ENCODE data around the gene ARHGAP8.

Gene ARHGAP8

DNA sequence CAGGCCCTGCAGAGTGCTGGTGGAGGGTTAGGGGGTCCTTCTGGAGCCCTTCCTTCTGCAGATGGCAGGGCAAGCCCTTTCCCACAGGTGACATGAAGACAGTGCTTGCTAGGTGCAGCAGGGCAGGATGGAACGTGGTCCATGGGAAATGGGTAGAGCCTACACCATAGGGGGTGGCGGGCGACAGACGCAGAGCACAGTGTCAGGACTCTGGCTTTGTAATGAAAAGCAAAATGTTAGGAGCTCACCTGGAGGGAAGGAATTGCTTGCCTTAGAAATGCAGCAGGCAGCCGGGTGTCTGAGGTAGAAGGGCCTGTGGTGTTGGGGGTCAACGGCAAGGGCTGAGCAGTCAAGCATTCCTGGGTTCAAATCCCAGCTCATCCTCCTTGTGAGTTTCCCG, 54.9 kb downstream of the ARHGAP8 start:
- no peak for DNase-seq

DNA sequence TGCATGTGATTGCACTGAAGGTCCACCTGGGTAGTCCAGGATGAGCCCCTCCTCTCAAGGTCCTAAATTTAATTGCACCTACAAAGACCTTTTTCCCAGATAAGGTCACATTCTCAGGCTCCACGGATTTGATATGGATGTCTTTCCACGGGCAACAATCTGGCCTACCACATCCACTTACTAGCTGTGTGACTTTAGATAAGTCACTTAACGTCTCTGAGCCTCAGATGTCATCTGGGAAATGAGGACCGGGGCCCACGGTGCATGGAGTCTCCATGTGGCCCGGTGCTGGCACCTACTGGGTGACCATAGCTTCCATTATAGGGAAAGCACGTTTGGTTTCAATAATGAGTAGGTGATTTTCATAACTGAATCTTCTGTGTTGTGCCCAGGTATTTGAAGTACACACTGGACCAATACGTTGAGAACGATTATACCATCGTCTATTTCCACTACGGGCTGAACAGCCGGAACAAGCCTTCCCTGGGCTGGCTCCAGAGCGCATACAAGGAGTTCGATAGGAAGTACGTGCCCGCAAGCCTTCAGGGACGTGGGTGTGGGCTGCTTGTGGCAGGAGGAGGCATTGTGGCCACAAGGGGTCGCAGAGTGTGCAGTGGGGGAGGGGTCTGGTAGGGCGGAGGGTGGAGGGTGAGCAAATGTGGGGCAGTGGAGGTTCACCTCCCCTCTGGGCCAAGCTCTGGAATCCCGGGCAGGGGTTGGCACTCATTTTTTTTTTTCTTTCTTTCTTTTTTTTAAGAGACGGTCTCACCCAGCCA, 55.7 kb downstream of the ARHGAP8 start:
- no peak for DNase-seq

GRCh38 chr22:44809456-44809855, 57.1 kb downstream of the ARHGAP8 start:
- no peak for DNase-seq

DNA sequence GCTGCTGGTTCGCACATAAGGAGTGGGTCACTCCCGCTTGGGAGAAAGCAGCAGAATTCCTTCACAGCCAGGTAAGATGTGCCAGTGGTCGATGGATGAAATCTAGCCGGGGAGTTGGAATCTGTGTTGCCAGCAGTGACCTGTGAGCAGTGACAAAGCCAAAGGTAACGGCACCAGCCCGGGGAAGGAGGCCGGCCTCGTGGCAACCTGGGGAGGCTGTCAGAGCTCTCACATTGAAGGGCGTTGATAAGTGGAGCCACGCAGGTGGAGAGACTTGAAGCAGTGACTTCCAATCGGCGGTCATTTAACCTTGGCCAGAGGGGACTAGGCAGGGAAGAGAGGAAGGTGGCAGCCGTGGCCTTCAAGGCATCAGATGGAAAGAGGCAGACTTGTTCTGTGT, 58.8 kb downstream of the ARHGAP8 start:
- DNase-seq: no peak

DNA sequence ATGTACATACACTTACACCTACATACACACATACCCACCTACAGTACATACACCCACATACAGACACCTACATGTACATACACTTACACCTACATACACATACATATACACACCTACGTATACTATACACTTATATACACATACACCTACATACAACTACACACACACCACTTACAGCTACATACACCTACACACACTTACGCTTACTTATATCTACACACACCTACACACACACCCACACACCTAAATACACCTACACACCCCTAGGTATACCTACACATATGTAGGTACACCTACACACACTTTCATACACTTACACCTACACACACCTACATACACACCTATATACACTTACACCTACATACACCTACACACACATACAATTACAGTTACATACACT, 61.0 kb downstream of the ARHGAP8 start:
- DNase-seq: no peak

DNA sequence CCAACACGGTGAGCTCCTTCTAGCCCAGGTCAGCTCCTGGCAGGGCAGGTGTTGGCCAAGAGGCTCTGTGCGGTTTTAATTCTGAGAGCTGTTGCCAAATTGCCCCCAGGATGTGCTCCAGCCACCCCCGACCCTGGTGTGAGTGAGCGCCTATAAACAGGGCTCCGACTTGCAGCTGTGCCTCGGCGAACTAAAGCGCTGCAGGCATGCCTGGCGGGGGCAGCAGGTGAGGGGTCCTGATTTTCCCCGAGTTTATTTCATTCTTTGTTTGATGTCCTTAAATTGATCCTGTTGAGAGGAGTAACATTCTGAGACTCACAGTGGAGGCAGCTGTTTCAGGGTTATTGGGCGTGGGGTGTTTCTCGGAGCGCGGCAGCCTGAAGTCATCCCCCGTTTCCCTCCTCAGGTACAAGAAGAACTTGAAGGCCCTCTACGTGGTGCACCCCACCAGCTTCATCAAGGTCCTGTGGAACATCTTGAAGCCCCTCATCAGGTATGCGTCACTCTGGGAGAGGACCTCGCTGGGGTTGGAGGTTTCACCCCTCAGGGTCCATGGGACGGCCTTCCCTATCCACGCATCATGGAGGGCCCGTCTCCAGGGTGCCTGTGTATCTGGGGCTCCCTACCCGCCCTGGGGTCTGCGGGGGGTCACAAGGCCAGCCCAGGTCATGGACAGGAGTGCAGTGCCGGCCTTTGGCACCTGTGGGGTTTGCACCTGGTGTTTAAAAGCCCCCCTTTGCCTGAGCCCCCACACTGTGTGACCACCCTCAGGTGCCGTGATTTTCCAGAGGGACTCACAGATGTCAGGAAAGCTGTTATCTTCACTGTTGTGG, 62.1 kb downstream of the ARHGAP8 start:
- DNase-seq: no peak

- no peak for DNase-seq
Observed at GRCh38 chr22:44815099-44816070, 63.0 kb downstream of the ARHGAP8 start.

GRCh38 chr22:44816141-44816540, 63.8 kb downstream of the ARHGAP8 start:
- no peak for DNase-seq

DNA sequence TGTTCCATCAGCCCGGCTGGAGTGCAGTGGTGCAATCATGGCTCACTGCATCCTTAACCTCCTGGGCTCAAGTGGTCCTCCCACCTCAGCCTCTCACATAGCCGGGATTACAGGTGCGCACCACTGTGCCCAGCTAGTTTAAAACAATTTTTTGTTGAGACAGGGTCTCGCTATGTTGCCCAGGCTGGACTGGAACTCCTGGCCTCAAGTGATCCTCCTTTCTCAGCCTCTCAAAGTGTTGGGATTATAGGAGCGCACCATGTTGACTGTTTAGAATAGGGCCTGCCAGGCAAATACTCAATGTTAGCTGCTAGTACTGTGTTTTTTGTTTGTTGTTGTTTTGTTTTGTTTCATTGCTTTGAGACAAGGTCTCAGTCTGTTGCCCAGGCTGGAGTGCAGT, 66.4 kb downstream of the ARHGAP8 start:
- DNase-seq: no peak

DNA sequence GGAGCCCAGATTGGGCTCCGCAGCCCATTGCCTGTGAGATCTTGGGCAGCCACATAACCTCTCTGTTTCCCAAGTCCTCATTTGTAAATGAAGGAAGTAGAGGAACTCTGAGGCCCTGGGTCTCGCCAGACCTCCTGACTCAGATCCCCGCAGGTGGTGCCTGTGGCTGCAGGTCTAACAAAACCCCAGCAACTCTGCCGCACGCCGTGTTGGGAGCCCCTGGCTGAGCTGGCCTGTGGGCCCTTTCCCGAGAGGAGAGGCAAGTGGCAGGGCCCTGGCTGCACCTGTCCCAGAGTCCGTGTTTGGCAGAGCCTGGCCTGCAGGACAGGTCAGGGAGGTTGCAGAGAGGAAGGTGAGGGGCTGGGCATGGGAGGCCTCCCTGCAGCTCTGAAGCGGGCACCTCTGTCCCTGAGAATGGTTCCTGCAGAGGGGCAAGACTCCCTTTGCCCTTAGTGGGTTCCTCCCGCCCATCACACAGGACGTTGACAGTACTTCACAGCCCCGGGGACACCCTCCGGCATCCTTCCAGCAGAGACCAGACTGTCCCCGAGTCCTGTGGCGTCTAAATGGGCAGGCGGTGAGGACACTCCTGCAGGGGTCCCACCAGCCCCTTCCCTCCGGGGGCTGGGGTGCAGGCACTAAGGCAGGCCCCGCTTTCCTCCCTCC, 67.7 kb downstream of the ARHGAP8 start:
- DNase-seq: no peak

GRCh38 chr22:44821741-44822475, 69.5 kb downstream of the ARHGAP8 start:
- DNase-seq: no peak

- no peak for DNase-seq
Observed at GRCh38 chr22:44822534-44822933, 70.2 kb downstream of the ARHGAP8 start.

- DNase-seq: no peak
Observed at GRCh38 chr22:44823396-44823795, 71.0 kb downstream of the ARHGAP8 start.

GRCh38 chr22:44823806-44824205, 71.4 kb downstream of the ARHGAP8 start:
- DNase-seq: no peak

GRCh38 chr22:44824271-44824670, 71.9 kb downstream of the ARHGAP8 start:
- DNase-seq: no peak

DNA sequence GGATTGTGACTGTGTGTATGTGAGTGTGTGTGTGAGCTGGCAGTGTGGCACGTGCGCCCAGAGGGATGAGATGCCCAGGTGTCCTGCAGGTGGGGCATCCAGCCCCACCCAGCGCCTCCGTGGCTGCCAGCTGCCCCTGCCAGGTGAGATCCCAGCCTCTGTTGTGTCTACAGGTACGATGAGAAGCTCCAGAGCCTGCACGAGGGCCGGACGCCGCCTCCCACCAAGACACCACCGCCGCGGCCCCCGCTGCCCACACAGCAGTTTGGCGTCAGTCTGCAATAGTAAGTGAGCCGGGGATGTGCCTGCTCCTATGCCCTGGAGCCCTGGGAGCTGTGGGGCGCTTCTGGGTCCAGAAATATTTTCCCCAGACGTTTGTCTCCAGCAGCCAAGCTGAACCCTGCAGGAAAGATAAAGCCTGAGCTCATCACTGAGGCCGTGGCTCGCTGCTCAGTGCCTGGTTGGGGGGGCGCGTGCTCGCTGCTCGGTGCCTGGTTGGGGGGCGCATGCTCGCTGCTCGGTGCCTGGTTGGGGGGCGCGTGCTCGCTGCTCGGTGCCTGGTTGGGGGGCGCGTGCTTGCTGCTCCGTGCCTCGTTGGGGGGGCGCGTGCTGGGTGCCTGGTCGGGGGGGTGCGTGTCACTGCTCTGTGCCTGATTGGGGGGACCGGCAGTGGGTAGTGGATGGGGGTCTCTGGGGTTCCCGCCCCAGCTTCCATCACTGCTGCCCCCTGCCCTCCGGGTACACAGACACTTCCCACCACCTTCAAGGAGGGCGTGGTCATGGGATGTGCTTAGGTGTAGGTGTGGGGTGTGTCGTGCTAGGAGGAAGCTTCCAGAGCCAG, 73.2 kb downstream of the ARHGAP8 start:
- DNase-seq: no peak

DNA sequence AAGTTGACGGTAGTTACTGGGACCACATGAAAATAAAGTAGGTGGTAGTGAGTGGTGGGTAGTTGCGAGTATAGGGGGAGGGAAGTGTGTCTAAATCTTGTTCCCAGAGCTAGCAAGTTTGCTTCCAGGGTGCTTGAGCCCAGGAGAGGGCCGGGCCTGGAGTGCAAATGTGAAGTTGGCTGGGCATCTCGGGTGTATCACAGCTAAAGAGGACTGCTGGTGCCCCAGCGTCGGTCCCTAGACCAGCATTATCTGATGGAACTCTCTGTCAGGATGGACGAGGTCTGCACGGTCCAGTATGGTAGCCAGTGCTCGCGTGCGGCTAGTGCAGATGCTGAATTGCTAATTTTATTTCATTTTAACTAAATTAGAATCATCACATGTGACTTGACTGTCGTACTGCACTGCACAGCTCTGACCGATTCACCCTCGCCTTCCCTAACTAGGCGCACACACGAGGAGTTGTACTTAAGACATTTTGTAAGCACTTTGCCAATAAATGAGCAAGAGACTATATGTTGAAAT, 75.4 kb downstream of the ARHGAP8 start:
- no peak for DNase-seq

- DNase-seq: no peak
Observed at GRCh38 chr22:44828193-44828592, 75.8 kb downstream of the ARHGAP8 start.

DNA sequence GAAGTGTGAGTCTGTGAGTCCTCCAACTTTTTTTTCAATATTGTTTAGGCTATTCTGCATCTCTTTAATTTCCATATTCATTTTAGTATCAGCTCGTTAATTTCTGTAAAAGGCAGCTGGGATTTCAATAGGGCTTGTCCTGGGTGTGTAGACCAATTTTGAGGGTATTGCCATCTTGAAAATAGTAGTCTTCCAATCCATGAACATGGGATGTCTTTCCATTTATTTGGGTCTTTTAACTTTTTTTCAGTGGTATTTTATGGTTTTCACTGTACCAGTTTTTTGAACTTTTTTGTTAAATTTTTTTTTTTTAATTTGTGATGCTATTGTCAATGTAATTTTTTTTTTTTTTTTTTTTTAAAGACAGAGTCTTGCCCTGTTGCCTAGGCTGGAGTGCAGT, 79.5 kb downstream of the ARHGAP8 start:
- DNase-seq: no peak

GRCh38 chr22:44834065-44834464, 81.7 kb downstream of the ARHGAP8 start:
- no peak for DNase-seq

DNA sequence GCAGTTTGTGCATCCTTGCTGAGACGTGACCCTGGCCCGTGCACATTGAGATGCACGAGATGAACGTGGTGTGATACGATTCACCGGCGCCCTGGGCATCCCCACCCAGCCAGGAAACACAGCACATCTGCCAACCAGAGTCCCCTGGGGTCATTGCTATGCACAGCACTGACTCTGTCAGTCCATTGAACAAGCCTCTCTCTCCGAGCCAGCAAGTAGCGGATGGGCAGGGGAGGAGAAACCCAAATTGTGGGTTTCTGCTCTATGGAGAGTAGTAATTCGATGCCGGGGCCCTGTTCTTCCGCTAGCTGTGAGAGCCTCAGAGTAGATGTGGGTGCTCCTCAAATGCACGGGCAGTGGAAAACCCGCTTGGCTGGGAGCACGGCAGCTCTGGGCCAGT, 85.1 kb downstream of the ARHGAP8 start:
- no peak for DNase-seq

All from NCI-H1105 treated with DMSO at 0.1 percent for 48 hours (cell line).